CD4-positive, alpha-beta T cell treated with Interleukin-6 at 100 ng/mL for 8 hours (primary cell): Measurements from ENCODE around the gene HSH2D.
"Not testable (repeated sequence)": the region's sequence is repeated elsewhere in the genome, so short reads cannot be mapped to it uniquely, and the experiment has no call there.

Experiments used
- DNase-seq: peaks from one replicate; pipeline ENCODE4 v3.0.0-alpha.2; 2020; ENCODE audit warnings: mixed read lengths, low spot score

HSH2D gene

DNA sequence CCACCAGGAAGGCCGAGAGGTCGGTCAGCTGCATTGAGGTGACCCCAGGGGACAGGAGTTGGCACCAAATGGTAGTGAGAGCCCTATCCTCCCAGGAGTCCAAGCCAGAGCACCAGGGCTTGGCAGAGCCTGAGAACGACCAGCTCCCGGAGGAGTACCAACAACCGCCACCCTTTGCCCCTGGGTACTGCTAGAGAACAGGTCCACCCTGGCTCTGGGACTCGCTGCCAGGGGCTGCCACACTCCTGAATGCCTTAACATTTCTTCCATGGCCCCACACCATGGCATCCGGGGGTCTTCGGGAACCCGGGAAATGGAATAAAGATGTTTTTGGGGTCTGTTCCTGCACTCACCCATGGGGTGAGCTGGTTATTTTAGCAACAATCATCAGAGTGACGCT, 14.1 kb downstream of the HSH2D start:
- no peak for DNase-seq

DNA sequence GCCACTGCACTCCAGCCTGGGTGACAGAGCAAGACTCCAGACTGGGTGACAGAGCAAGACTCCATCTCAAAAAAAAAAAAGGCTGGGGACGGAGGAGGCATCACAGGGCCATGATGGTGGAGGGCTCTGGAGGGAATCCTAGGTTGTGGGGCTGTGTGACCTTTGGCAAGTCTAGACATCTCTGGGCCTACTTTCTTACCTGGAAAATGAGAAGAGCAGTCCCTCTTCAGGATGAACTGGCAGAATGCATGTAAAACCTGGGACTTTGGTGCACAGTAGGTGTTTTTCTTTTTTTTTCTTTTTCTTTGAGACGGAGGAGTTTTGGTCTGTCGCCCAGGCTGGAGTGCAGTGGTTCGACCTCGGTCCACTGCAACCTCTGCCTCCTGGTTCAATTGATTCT, 16.2 kb downstream of the HSH2D start:
- DNase-seq, result no peak

DNA sequence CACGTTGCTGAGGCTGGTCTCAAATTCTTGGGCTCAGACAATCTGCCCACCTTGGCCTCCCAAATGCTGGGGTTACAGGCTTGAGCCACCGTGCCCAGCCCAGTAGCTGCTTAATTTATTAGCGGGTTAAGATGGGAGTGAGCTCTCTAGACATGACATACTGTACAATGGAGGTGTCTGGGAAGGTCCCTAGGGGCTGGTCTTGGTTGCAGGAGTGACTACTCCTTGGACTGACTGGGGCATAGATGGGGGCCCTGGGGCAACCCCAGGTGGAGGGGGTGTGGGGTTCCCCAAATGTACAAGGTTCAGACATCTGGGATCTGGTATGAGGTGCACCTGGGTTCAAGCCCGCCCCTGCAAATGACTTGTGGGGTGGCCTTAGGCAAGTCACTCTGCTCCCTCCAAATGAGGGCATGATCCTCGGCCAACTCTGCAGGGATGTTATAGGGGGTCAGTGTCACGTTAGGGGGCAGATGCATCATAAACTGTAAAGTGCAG, 17.0 kb downstream of the HSH2D start:
- DNase-seq, result no peak

DNA sequence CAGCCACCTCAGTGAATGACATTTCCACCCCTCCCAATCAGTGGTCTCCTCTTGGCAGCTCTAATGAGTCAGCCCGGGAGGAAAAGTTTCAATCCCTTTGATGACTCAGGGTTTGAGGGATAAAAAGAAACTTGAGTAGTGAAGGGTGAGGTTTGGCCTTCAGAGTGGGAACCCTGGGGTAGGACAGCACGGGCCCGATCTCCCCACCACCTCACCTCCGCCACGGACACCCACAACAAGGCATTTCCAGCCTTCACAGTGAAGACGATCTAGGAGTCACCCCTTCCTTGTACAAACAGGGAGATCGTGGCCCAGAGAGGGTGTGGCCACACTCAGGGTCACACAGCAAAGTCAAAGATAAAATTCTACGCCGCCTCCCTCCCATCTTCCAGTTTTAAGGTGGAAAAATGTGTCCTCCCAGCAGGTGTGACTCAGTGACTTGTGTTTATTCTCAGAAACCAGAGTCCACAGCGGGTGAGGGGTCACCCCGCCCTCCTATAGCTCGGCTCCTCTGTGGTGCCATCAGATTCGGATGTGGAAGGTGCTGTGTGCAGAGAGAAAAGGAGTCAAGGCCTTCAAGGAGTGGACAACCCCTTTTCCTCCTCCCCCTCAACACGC, 17.6 kb downstream of the HSH2D start:
- no peak for DNase-seq

DNA sequence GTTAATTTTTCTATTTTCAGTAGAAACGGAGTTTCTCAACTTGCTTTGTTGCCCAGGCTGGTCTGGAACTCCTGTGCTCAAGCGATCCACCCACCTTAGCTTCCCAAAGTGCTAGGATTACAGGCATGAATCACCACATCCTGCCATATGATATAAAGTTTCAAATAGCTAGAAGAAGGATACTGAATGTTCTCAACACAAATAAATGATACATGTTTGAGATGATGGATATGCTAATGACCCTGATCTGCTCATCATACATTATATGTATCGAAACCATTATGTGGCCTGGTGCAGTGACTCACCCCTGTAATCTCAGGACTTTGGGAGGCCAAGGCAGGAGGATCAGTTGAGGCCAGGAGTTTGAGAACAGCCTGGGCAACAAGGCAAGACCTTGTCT, 18.4 kb downstream of the HSH2D start:
- DNase-seq, result no peak

DNA sequence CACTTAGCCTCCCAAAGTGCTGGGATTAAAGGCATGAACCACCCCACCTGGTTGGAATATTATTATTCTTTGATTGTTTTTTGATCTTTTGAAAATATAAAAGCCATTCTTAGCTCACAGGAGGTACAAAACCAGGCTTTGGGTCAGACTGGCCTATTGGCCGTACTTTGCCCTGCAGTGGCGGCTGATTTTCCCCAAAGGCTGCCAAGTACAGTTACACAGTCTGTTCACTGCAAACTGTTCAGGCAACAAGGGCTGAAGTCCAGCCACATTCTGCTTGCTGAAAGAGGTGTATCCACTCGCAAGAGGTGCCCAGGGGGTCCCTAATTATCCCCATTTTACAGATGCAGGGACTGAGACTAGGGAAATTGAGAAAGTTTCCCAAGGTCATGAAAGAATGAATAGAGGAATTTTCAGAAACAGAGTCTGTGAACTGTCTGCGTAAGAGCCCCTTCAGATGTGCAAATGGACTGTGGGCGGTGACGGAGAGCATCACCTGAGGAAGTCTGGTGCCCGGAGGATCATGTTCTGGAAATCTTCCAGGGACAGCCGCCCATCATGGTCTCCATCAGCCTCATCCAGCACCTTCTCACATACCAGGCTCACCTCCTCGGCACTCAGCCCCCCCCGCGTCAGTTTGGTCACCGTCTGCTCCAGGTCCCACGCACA, 20.9 kb downstream of the HSH2D start:
- DNase-seq, result no peak

DNA sequence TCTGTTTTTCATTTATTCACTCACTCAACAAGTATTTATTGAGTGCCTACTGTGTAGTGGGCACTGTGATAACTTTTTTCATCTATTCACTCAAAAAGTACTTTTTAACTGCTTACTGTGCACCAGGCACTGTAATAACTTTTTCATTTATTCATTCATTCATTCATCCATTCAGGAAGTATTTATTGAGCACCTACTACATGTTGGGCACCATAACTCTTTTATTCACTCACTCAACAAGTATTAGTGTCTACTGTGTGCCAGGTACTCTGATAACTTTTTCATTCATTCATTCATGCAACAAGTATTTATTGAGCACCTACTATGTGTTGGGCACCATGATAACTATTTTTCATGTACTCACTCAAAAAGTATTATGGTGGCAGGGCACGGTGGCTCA, 22.9 kb downstream of the HSH2D start:
- no peak for DNase-seq

DNA sequence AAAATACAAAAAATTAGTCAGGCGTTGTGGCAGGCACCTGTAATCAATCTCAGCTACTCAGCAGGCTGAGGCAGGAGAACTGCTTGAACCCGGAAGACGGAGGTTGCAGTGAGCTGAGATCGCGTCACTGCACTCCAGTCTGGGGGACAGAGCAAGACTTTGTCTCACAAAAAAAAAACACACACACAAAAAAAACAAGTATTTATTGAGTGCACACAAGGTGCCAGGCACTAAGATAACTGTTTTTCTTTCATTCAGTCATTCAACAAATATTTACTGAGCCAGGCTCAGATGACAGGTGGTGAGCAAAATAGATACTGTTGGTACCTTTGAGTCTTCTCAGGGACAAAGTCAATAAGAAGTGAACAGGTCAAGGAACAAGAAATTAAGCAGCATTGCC, 23.6 kb downstream of the HSH2D start:
- no peak for DNase-seq

DNA sequence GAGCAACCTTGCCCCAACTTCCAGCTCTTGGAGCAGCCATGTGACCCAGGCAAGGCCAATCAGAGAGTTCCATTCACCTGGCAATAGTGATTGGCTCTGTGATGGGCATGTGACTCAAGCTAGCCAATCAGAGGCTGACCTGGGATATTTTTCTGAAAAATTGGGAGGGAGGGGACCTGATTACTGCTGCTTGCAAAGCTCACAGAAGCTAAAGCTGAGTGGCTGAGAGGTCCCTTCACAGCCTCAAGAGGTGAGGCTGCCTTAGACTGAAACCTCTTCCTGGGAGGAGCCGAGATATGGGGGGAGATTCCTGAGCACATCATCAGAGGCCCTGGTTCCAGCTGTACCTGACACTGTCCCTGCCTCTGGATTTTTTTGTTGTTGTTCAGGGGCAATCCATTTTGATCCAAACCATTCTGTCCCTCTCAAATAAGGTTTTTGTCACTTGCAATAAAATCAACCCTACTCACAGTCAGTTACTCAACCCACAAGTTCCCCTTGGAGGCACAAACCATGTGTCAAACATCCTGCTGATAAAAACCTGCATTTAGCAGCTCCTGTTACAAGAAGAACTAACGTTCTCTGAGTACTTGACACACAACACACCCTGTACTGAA, 25.1 kb downstream of the HSH2D start:
- DNase-seq, result no peak

DNA sequence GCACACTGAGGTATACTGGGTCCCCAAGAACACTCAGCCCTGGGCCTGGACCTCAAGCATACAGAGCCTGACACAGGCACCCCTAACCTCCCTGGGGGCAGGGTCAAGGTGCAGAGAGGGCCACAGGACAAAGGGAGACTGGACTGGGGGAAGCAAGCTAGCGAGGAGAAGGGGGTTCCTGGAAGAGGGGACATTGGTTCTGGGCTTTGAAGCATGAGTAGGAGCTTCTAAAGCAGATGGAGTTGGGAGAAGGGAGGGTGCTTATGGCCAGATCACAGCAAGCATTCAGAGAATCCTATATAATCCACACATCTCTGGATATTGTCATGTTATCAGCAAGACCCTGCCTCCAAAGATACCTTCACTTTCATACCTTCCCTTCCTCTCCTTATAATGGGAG, 26.6 kb downstream of the HSH2D start:
- no peak for DNase-seq

DNA sequence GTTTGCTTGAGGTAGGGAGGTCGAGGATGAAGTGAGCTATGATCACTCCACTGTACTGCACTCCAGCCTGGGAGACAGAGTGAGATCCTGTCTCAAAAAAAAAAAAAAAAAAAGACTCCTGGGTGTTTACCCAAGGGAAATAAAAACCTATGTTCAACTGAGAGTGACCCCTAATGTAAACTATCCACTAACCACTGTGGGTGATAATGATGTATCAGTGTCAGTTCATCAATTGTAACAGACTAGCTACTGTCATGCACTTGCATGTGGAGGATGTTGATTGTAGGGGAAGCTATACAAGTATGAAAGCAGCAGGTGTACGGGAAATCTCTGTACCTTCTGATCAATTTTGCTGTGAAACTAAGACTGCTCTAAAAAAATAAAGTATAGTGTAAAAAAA, 32.5 kb downstream of the HSH2D start:
- no peak for DNase-seq

DNA sequence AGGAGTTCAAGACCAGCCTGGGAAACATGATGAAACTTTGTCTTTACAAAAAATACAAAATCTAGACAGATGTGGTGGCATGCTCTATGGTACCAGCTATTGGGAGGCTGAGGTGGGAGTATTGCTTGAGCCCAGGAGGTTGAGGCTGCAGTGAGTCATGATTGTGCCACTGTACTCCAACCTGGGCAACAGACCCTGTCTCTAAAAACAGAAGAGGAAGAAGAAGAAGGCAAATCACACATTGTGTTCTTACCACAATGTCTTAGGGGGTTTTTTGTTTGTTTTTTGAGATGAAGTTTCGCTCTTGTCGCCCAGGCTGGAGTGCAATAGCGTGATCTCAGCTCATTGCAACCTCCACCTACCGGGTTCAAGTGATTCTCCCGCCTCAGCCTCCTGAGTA, 35.4 kb downstream of the HSH2D start:
- not testable (repeated sequence) for DNase-seq

DNA sequence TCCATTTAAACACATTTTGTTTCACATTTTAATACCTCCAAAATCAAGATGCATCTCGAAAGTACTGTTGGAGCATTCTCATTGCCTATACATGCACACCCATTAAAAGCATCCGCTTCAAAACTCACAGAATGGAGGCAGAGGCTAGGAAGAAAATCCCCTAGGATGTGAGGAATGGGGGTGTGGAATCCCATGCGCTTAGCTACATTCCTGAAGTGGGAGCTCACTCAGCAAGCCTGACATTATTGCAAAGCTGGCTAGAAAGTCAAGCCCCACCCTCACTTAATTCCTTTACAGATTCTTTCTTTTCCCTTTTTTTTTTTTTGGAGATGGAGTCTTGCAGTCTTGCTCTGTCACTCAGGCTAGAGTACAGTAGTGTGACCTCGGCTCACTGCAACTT, 37.1 kb downstream of the HSH2D start:
- DNase-seq, result no peak

DNA sequence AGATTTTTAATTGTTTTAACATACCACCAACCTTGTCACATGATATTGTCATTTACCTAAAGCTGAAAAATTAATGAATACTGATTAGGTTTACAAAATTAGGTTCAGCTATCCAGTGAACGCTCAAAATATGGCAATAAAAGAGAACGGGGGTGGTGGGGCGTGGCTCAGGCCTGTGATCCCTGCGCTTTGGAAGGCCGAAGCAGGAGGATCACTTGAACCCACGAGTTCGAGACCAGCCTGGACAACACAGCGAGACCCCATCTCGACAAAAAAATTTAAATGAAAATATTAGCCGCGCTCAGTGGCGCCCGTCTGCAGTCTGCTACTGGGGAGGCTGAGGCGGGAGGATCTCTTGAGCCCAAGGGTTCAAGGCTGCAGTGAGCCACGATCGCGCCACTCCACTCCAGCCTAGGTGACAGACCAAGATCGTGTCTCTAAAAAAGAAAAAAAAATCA, 41.2 kb downstream of the HSH2D start:
- no peak for DNase-seq

DNA sequence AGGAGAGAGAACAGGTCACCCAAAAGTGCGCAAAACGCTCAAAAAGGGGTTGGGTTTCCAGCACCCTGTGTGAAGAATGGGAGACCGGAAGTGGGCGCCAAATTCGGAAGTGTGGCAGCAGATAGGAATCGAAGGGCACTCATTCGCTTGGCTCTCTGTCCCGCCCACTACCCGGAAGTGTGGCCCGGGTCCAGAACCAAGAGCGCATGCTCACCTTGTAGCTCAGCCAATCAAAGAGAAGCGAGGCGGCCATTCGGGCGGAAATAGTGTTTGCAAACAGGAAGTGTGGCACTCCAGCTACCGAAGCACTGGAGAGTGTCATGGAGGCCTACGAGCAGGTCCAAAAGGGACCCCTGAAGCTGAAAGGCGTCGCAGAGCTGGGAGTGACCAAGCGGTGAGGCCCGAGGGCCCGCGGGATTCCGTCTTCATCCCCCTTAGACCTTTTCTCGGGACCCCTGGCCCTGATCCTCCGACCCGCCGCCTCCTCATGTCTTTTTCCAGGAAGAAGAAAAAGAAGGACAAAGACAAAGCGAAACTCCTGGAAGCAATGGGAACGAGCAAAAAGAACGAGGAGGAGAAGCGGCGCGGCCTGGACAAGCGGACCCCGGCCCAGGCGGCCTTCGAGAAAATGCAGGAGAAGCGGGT, 41.8 kb downstream of the HSH2D start, which contains the start of gene FAM32A:
FAM32A (plus strand) TSS at position 288 of the 645 bp plus-strand sequence; CDS start at position 321, 33 bp downstream.
- DNase-seq, result peak; percentile 99

DNA sequence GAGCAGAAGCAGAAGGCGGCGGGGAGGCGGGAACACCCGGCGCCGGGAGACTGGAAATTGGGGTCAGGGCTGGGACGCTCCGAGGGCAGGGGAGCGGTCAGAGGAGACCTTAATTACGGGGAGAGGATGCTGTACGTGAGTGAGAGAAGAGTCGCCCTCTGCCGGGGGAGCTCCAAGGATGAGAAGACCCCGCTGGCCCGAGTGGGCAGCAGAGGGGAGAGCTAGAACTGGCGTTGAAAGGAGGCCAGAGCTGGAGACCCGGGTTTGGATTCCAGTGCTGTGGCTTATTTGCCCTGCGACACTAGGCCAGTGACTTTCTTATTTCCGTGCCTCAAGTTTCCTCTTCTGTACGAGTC, 42.3 kb downstream of the HSH2D start:
- DNase-seq, result peak; percentile 17

DNA sequence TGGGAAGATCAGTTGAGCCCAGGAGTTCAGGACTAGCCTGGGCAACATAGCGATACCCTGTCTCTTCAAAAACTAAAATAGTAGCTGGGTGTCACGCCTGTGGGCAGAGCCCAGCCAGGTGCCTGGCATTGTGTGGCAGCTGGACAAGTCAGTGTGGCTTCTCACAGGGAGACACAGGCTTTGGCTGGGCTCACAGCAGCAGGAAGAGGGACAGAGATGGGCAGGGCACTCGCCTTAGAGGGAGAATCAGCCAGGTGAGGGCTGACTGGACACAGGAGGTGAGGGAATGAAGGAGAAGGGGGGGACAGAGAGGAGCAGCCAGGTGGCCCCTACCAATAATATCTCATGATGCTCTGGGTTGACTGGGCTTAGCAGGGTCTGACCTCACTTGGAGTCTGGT, 45.0 kb downstream of the HSH2D start:
- DNase-seq, result no peak

DNA sequence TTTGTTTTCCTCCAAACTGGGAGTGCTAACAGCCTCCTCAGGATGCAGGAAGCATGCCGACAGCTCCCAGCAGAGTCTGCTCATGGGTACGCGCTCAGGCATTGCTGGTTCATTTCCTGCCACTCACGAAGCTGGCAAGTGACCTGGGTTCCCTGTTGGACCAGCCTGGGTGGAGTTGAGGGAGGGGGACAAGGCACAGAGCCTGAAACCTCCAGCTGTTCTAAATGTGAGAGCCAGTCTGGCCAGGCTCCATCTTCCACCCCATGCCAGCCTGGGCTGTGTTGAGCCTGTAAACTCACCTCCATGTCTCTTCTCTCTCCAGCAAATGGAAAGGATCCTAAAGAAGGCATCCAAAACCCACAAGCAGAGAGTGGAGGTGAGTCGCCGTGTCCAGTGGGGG, 46.7 kb downstream of the HSH2D start:
- no peak for DNase-seq

DNA sequence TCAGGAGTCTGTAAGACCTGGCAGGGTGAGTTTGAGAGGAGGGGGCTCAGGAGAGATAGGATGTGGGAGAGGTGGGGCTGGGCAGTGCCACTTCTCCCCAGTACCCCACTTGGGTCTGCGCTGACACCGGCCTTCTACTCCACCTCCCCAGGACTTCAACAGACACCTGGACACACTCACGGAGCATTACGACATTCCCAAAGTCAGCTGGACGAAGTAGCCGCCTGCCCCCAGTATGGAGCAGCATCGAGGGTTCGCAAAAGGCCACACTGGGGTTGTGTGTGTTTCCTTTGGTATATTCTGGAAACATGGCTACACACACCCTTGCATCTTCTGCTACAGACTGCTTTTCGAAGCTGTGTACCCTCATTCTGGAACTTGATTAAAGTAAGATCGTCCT, 47.3 kb downstream of the HSH2D start:
- no peak for DNase-seq

DNA sequence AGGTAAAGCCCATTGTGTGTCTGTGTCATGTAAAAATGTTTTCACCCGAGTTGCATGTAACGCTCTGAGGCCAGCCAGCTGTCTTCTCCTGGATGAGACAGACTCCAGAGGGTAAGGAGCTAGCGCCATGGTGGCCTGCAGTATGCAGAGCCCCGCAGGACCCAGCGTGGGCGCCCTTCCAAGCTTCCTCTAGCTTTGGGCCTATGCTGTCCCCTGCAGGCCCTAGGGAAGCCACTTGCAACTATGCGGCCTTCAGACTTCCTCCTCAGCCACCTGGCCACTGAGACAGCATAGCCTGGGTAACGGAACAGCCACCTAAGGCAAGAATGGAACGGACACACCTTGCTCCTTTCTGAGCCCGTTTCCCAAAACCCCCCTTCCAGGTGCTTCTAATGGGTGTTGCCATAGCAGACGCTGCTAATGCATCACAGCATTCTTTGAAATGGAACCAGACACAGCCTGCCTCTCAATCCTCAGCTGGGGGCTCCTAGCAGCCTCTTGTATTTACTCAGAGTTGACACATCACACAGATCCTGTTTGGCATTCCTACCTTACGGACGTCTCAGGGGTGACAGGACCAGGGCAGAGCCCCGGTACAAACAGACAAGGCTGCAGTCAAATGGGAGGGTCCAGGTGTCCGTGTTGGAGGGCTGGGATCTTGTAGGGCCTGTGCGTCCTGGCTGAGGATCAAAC, 47.9 kb downstream of the HSH2D start:
- no peak for DNase-seq

DNA sequence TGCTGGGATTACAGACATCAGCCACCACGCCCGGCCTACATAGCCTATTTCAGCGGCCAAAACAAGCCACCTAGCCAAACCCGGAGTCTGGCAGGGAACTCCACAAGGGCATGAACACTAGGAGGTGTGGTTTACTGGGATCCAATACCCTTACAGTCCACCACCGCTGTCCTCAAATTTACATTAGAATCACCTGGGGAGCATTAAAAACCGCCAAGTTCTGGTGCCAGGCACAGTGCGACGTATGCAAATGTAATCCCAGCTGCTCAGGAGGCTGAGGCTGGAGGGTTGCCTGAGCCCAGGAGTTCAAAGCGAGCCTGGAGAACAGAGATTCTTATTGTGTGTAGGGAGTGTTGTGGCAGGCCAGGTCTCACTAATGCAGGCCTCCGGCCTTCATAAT, 50.0 kb downstream of the HSH2D start:
- DNase-seq, result no peak

DNA sequence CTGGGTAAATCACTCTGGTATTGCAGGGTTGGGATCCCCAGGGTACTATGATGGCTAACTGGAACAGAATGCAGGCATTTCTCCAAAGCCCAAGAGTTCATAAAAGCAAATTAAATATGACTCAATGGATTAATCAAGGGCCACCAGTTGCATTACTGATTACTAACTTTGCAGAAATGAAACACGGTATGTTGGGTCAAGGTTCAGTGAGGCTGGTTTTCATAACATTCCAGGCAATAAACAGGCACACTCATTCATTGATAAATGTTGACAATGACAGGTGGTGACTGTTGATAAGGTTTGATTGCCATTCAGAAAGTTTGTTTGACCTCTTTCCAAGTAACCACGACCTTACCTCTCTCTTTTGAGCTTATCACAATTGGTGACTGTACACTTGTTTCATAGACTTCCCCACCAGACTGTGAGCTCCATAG, 53.7 kb downstream of the HSH2D start:
- DNase-seq, result no peak
